Activated T-cell treated with anti-CD3 and anti-CD28 coated beads for 48 hours (primary cell): ENCODE measurements around the gene TRIM68.

Experiments
- DNase-seq: peaks from one replicate; pipeline ENCODE4 v3.0.0-alpha.2; 2020; ENCODE audit warnings: low read depth

TRIM68 gene

GRCh38 chr11:4606231-4607015 is 1.6 kb downstream of the TRIM68 start:
- DNase-seq: no peak

- no peak for DNase-seq
Measured at GRCh38 chr11:4605057-4605456, 3.0 kb downstream of the TRIM68 start.

GRCh38 chr11:4593739-4594138 is 14.3 kb downstream of the TRIM68 start, which contains the start of gene OR52I1:
Gene OR52I1 (plus strand): TSS chr11:4594039. CDS start chr11:4594039, 0 bp downstream.
- DNase-seq: no peak

- no peak for DNase-seq
Measured at GRCh38 chr11:4589017-4589416, 19.0 kb downstream of the TRIM68 start.

GRCh38 chr11:4581443-4581842 is 26.6 kb downstream of the TRIM68 start, which contains the start of gene OR52I2:
Gene OR52I2 (plus strand): TSS chr11:4581743.
- no peak for DNase-seq

GRCh38 chr11:4580124-4580523 is 27.9 kb downstream of the TRIM68 start:
- no peak for DNase-seq

- no peak for DNase-seq
Measured at GRCh38 chr11:4578624-4579023, 29.4 kb downstream of the TRIM68 start.

- no peak for DNase-seq
Measured at GRCh38 chr11:4577761-4578160, 30.3 kb downstream of the TRIM68 start.

- no peak for DNase-seq
Measured at GRCh38 chr11:4576880-4577279, 31.2 kb downstream of the TRIM68 start.

- DNase-seq: no peak
Measured at GRCh38 chr11:4569075-4569474, 39.0 kb downstream of the TRIM68 start.

- DNase-seq: no peak
Measured at GRCh38 chr11:4565371-4565770, 42.7 kb downstream of the TRIM68 start.

- DNase-seq: no peak
Measured at GRCh38 chr11:4560467-4560866, 47.6 kb downstream of the TRIM68 start.

- no peak for DNase-seq
Measured at GRCh38 chr11:4559527-4560440, 48.2 kb downstream of the TRIM68 start.

GRCh38 chr11:4551346-4551979 is 56.6 kb downstream of the TRIM68 start:
- no peak for DNase-seq
